ENCODE results near the gene DIP2C.

Gene DIP2C

GRCh38 chr10:570628-571163, 118.8 kb downstream of the DIP2C start:
- H3K36me3 ChIP-seq (ENCODE audit: control insufficient read depth, insufficient read depth, low read length): no peaks in the 10 kb centered on the region
- TF ChIP-seq CTCF (IDR thresholded peaks at IDR 0.05; ENCODE audit: insufficient read depth, low read length, poor library complexity, severe bottlenecking): no peak

GRCh38 chr10:569961-570627, 119.4 kb downstream of the DIP2C start:
- Histone ChIP-seq H3K36me3 (ENCODE audit: control insufficient read depth, insufficient read depth, low read length) (no peaks in the 10 kb centered on the region), H3K27me3 (replicated peaks; ENCODE audit: control insufficient read depth, insufficient read depth, low read length) (no peaks in the 10 kb centered on the region), H3K4me3 (replicated peaks; ENCODE audit: low read depth, low read length) (no peak overlapping the region)
- no peak for TF ChIP-seq CTCF (IDR thresholded peaks at IDR 0.05; ENCODE audit: insufficient read depth, low read length, poor library complexity, severe bottlenecking)
- no peak for DNase-seq (ENCODE audit: extremely low read depth, insufficient read length)

More at GRCh38 chr10:570628-571163, 118.8 kb downstream of the DIP2C start:
- DNase-seq (ENCODE audit: extremely low read depth, insufficient read length): no peak
- Histone ChIP-seq H3K27me3 (replicated peaks; ENCODE audit: control insufficient read depth, insufficient read depth, low read length) (no peaks in the 10 kb centered on the region), H3K4me3 (replicated peaks; ENCODE audit: low read depth, low read length) (no peak overlapping the region)

GRCh38 chr10:568848-569247, 120.6 kb downstream of the DIP2C start:
- H3K36me3 ChIP-seq (ENCODE audit: control insufficient read depth, insufficient read depth, low read length): no peaks in the 10 kb centered on the region
- TF ChIP-seq CTCF (IDR thresholded peaks at IDR 0.05; ENCODE audit: insufficient read depth, low read length, poor library complexity, severe bottlenecking): no peak
- H3K4me3 ChIP-seq (replicated peaks; ENCODE audit: low read depth, low read length): no peak overlapping the region
- H3K27me3 ChIP-seq (replicated peaks; ENCODE audit: control insufficient read depth, insufficient read depth, low read length): no peaks in the 10 kb centered on the region
- DNase-seq (ENCODE audit: extremely low read depth, insufficient read length): no peak

- Histone ChIP-seq H3K4me3 (replicated peaks; ENCODE audit: low read depth, low read length) (no peak overlapping the region), H3K36me3 (ENCODE audit: control insufficient read depth, insufficient read depth, low read length) (no peaks in the 10 kb centered on the region), H3K27me3 (replicated peaks; ENCODE audit: control insufficient read depth, insufficient read depth, low read length) (no peaks in the 10 kb centered on the region)
- no peak for TF ChIP-seq CTCF (IDR thresholded peaks at IDR 0.05; ENCODE audit: insufficient read depth, low read length, poor library complexity, severe bottlenecking)
- DNase-seq (ENCODE audit: extremely low read depth, insufficient read length): no peak
These were observed 121.6 kb downstream of the DIP2C start for GRCh38 chr10:567869-568268.

- H3K4me3 ChIP-seq (replicated peaks; ENCODE audit: low read depth, low read length): no peak overlapping the region
- DNase-seq (ENCODE audit: extremely low read depth, insufficient read length): no peak
- no peaks in the 10 kb centered on the region for H3K36me3 ChIP-seq (ENCODE audit: control insufficient read depth, insufficient read depth, low read length)
- H3K27me3 ChIP-seq (replicated peaks; ENCODE audit: control insufficient read depth, insufficient read depth, low read length): no peaks in the 10 kb centered on the region
- TF ChIP-seq CTCF (IDR thresholded peaks at IDR 0.05; ENCODE audit: insufficient read depth, low read length, poor library complexity, severe bottlenecking): no peak
These were observed 123.1 kb downstream of the DIP2C start for GRCh38 chr10:566241-566885.
